ENCODE results near the gene CTRB1. TPM values are rescaled to one million over a fixed set of nuclear protein-coding genes. Genes with fewer than 3 reads are reported as not detected.
A peak's percentile ranks its signal among the peaks of the same experiment; 100 is the strongest.

The CTRB1 gene
- total RNA-seq, 1 experiment from 2014 or later = not detected

- Histone ChIP-seq H2AFZ (no peak overlapping the region), H3K4me1 (replicated peaks; ENCODE audit: insufficient read depth) (peaks cover 58% of the 10 kb centered on the region), H3K27ac (peak overlapping the region; percentile 83), H3F3A (ENCODE audit: insufficient read depth, low read depth) (peaks cover 27% of the 10 kb centered on the region), H3K36me3 (ENCODE audit: low read depth) (peaks cover 10% of the 10 kb centered on the region; the same call in 1 of the 2 replicates), H3K9me3 (ENCODE audit: insufficient read depth, low read depth) (no peaks in the 10 kb centered on the region), H3K27me3 (ENCODE audit: insufficient read depth, low read depth) (no peaks in the 10 kb centered on the region), H3K79me2 (ENCODE audit: low read depth) (peaks cover 82% of the 10 kb centered on the region), H3K4me3 (peak overlapping the region; percentile 30; the same call in 1 of the 2 replicates), H3K9me2 (ENCODE audit: insufficient read depth) (no peaks in the 10 kb centered on the region), H3K4me2 (peak overlapping the region; percentile 76), H4K20me1 (ENCODE audit: insufficient read depth) (peaks cover 18% of the 10 kb centered on the region)
- ChIA-PET POLR2A (ENCODE audit: unreplicated experiment) (interaction anchor here (0.7 to 1.8 kb wide), 3 partner anchors 61 to 133 kb away, joined by 3 to 8 read pairs (median 4); no protein-coding TSS in a partner anchor), CTCF (interaction anchor here (1.1 kb wide), 1 partner anchor 135 kb away, joined by 4 read pairs; no protein-coding TSS in a partner anchor)
- TF ChIP-seq EZH2 (IDR thresholded peaks at IDR 0.05; ENCODE audit: low read depth) (no peak), CTCF (conservative IDR thresholded peaks at IDR 0.05) (no peak)
- peak; percentile 54 to 60 for DNase-seq
- intact Hi-C loops (cut with micrococcal nuclease; ENCODE audit: unreplicated experiment) = no loop called here
- BruUV-seq (replicated peaks) = no TSS peak
These were observed 25.5 kb downstream of the CTRB1 start for GRCh38 chr16:75244225-75244809.

- peaks cover 82% of the 10 kb centered on the region for H3K79me2 ChIP-seq (ENCODE audit: low read depth)
- TSS peak; percentile 22 for BruUV-seq (replicated peaks)
- peaks cover 27% of the 10 kb centered on the region for H3F3A ChIP-seq (ENCODE audit: insufficient read depth, low read depth)
- H3K36me3 ChIP-seq (ENCODE audit: low read depth) = peaks cover 10% of the 10 kb centered on the region; the same call in 1 of the 2 replicates
- TF ChIP-seq CTCF (conservative IDR thresholded peaks at IDR 0.05) (no peak), EZH2 (IDR thresholded peaks at IDR 0.05; ENCODE audit: low read depth) (no peak)
- DNase-seq = peak; percentile 93 to 96
- H3K27ac ChIP-seq = peak overlapping the region; percentile 83
- intact Hi-C loops (cut with micrococcal nuclease; ENCODE audit: unreplicated experiment) = loop anchor here (1.0 kb wide), 5 partner anchors 19 to 140 kb away; no protein-coding TSS in a partner anchor
- no peaks in the 10 kb centered on the region for H3K9me2 ChIP-seq (ENCODE audit: insufficient read depth)
- ChIA-PET CTCF (interaction anchor here (0.6 to 1.1 kb wide), 5 partner anchors 11 to 272 kb away, joined by 4 to 10 read pairs (median 8); no protein-coding TSS in a partner anchor), POLR2A (ENCODE audit: unreplicated experiment) (interaction anchor here (0.5 to 1.8 kb wide), 8 partner anchors 11 to 946 kb away, joined by 3 to 20 read pairs (median 4); no protein-coding TSS in a partner anchor)
- no peaks in the 10 kb centered on the region for H3K9me3 ChIP-seq (ENCODE audit: insufficient read depth, low read depth)
- H3K4me1 ChIP-seq (replicated peaks; ENCODE audit: insufficient read depth) = peaks cover 65% of the 10 kb centered on the region
- peak overlapping the region; percentile 30; the same call in 1 of the 2 replicates for H3K4me3 ChIP-seq
- no peak overlapping the region for H2AFZ ChIP-seq
- H3K4me2 ChIP-seq = peak overlapping the region; percentile 76
- no peaks in the 10 kb centered on the region for H3K27me3 ChIP-seq (ENCODE audit: insufficient read depth, low read depth)
- H4K20me1 ChIP-seq (ENCODE audit: insufficient read depth) = peaks cover 23% of the 10 kb centered on the region
These were observed 26.3 kb downstream of the CTRB1 start for GRCh38 chr16:75244844-75245758.

GRCh38 chr16:75246504-75247205 is 27.9 kb downstream of the CTRB1 start:
- Histone ChIP-seq H2AFZ (no peak overlapping the region), H3F3A (ENCODE audit: insufficient read depth, low read depth) (peaks cover 27% of the 10 kb centered on the region), H3K4me3 (no peak overlapping the region), H3K79me2 (ENCODE audit: low read depth) (peaks cover 83% of the 10 kb centered on the region), H3K27me3 (ENCODE audit: insufficient read depth, low read depth) (no peaks in the 10 kb centered on the region), H3K9me2 (ENCODE audit: insufficient read depth) (no peaks in the 10 kb centered on the region), H4K20me1 (ENCODE audit: insufficient read depth) (peaks cover 23% of the 10 kb centered on the region), H3K4me2 (peak overlapping the region; percentile 76), H3K9me3 (ENCODE audit: insufficient read depth, low read depth) (no peaks in the 10 kb centered on the region), H3K27ac (peak overlapping the region; percentile 83), H3K36me3 (ENCODE audit: low read depth) (no peaks in the 10 kb centered on the region; the same call in 1 of the 2 replicates), H3K4me1 (replicated peaks; ENCODE audit: insufficient read depth) (peaks cover 65% of the 10 kb centered on the region)
- no peak for TF ChIP-seq EZH2 (IDR thresholded peaks at IDR 0.05; ENCODE audit: low read depth)
- no peak for TF ChIP-seq CTCF (conservative IDR thresholded peaks at IDR 0.05)
- intact Hi-C loops (cut with micrococcal nuclease; ENCODE audit: unreplicated experiment) = no loop called here
- DNase-seq = no peak
- CTCF ChIA-PET = no interaction called here
- no TSS peak for BruUV-seq (replicated peaks)
- POLR2A ChIA-PET (ENCODE audit: unreplicated experiment) = interaction anchor here (1.8 kb wide), 1 partner anchor 59 kb away, joined by 8 read pairs; no protein-coding TSS in a partner anchor
